Measurements from ENCODE around the gene OLAH.
"Not testable (repeated sequence)": the region's sequence is repeated elsewhere in the genome, so short reads cannot be mapped to it uniquely, and the experiment has no call there.

DNA sequence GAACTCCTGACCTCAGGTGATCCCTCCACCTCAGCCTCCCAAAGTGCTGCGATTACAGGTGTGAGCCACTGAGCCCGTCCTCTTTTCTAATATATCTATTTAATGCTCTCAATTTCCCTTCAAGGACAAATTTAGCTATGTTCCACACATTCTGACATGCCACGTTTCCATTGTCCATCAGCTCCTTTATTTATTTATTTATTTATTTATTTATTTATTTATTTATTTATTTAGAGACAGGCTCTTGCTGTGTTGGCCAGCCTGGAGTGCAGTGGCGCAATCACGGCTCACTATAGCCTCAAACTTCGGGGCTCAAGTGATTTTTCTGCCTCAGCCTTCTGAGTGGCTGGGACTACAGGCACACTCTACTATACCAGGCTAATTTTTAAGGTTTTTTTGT, 20.7 kb upstream of the OLAH start:
- not testable (repeated sequence) for TF ChIP-seq EZH2 (IDR thresholded peaks at IDR 0.05; ENCODE audit: low read depth)
- TF ChIP-seq, protein P1, sequence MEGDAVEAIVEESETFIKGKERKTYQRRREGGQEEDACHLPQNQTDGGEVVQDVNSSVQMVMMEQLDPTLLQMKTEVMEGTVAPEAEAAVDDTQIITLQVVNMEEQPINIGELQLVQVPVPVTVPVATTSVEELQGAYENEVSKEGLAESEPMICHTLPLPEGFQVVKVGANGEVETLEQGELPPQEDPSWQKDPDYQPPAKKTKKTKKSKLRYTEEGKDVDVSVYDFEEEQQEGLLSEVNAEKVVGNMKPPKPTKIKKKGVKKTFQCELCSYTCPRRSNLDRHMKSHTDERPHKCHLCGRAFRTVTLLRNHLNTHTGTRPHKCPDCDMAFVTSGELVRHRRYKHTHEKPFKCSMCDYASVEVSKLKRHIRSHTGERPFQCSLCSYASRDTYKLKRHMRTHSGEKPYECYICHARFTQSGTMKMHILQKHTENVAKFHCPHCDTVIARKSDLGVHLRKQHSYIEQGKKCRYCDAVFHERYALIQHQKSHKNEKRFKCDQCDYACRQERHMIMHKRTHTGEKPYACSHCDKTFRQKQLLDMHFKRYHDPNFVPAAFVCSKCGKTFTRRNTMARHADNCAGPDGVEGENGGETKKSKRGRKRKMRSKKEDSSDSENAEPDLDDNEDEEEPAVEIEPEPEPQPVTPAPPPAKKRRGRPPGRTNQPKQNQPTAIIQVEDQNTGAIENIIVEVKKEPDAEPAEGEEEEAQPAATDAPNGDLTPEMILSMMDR (conservative IDR thresholded peaks at IDR 0.05), result not testable (repeated sequence)

Data from PC-9 (cell line).